COLO668 (cell line): ENCODE measurements around the gene PPP4R1.

Source experiments
- DNase-seq: peaks from one replicate; lab custom pipeline; 2025; ENCODE audit not compliant: unreplicated experiment; lab: John Stamatoyannopoulos, UW

The PPP4R1 gene

DNA sequence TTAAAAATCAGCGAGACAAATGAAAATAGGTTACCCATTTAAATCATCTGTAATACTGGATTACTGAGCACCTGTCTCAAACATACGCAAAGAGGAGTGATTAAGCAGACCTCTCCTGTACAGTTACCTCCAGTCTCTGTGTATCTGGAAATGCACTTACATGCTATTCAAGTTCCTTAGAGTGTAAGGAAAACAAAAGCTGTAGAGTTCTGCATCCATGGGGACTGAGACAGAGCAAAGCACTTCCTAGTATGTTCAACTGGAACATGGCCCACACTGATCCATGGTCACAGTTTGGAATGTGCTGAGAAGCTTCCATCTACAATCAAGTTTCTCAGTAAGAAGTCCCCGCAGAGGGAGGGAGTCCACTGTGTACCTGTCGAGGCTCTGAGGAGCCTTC is 63.9 kb downstream of the PPP4R1 start:
- DNase-seq = no peak

DNA sequence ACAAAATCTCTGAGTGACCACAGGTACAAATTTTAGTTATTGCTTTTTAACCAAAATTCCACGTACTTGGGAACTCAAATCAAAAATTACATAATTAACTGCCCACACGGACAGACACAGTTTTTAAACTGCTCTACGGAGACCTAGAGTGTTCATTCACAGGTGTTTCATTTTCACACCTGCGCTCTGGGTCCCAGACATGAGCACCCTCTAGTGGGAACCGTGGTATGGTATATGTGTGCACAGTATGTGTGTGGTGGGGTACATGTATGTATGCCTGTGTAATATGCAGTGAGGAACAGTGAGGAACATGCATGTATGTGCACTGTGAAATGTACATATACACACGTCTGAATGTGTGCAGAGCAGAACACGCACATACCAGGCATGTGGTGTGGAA is 65.0 kb downstream of the PPP4R1 start:
- DNase-seq = peak; percentile 17

DNA sequence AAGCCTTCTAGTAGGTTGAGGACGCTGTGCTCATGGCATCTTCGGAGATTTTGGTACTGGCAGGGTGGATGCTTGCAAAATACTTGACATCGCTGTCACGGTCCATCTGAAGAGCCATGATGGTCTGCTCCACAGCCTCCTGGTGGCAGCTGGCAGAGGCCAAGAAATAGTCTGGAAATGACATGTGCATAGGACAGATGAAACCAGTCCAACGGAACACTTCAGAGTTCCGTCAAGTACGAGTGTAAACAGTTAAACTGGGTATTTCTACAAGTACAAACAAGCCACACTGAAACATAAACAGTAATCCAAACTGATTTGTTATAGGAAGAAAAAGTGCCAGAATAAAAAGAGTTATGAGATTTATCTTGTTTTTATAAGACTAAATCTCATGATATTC is 66.6 kb downstream of the PPP4R1 start:
- DNase-seq = peak; percentile 54

DNA sequence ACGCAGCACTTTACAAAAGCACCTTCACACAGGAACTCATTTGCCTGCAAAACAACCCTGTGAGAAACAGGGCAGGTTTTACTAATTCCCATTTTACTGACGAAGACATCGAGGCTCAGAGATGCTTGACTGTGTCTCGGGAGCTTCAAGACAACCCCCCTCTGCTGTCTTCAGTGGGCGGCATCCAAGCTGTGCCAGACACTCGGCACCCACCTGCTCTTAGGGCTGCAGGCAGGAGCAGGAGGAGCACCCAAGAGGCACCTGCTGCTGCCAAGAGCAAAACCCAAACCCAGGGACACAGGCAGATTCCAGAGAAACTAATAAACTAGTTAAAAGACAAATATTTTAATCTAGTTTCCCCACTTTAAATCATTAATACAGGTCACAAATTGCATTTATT is 67.9 kb downstream of the PPP4R1 start:
- DNase-seq = no peak

DNA sequence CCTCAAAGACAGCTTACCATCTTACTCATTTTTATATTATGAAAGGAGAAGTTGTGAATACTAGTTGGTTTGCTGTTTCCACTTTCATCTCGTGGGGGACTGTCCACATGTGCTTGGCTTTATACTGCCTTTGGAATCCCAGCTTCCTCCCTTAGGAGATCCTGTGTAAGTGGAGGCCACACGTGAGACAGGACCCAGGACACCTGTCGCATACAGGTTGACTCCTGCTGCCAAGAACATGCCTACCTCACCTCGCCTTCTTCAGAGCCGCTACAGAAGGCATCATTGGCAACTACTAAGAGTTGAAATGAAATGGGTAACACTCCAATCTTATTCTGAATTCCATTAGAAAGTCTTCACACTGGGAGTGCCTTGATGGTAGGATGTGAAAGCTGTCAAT is 69.3 kb downstream of the PPP4R1 start:
- no peak for DNase-seq

DNA sequence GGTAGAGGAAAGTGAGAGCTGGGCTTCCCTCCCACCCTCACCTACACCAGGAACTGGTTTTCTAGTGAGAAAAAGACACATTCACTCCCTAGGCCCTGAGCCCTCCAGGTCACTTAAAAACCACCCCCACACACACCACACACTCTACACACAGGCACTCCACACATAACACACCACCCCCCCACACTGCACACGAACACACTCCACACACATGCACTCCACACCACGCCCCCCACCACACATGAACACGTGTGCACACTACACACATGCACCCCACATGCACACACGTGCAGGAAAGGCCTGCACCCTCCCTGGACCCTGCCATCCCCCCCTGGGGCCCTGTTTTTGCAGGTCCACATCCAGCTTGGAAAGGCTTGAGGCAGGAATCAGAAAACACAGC is 71.4 kb downstream of the PPP4R1 start:
- no peak for DNase-seq

DNA sequence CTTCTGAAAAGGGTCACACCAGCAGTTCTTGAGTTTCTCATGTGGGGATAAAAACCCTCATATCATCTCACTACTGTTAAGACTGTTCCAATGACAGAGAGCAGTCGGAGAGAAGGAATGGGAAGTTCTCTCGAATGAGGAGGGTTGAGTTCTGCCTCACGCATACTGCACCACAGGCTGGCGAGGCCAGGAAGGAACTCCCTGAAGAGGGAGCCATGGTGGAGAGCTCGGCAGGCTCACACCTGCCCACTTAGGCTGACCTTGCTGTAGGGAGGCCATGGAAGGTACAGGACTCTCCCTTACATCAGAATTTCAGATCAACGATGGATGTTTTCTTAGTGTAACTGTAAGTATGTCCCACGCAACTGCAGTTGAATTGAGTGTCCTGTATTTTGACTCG is 74.4 kb downstream of the PPP4R1 start:
- DNase-seq = no peak

DNA sequence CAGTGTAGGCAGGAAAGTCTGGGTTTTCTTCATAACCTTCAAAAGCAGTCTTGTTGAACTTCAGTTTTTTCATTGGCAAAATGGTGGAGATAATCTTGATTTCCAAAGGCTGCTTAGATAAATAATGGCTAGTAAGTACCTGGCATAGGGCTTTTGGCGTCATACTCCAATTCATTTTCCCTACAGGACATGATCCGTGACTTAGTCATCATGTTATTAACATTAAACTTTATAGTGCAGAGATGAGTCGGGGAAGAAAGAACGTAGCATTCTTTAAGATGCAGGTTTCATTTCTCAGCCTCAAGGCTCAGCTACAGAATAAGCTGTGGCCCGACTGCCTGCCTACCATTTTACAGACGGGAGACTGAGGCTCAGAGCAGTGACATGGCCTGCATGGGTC is 75.1 kb downstream of the PPP4R1 start:
- no peak for DNase-seq

DNA sequence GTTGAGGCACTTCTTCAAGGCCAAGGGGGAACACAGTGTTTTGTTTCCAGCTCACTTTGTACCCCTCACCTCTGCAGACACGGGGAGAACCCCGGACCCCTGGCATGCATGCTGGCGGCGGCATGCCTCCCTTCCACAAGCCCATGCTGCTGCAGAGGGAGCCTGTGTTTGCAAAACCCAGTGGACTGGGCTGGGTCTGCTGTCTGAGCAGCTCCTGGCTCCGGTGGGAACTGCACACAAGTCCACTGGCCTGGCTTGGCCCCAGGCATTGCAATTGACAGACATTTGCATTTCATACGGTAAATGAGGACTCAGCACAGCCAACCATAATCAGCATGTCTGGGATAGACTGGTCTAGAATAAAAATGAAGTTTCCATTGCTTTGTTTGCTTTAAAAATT is 76.7 kb downstream of the PPP4R1 start:
- DNase-seq = no peak

DNA sequence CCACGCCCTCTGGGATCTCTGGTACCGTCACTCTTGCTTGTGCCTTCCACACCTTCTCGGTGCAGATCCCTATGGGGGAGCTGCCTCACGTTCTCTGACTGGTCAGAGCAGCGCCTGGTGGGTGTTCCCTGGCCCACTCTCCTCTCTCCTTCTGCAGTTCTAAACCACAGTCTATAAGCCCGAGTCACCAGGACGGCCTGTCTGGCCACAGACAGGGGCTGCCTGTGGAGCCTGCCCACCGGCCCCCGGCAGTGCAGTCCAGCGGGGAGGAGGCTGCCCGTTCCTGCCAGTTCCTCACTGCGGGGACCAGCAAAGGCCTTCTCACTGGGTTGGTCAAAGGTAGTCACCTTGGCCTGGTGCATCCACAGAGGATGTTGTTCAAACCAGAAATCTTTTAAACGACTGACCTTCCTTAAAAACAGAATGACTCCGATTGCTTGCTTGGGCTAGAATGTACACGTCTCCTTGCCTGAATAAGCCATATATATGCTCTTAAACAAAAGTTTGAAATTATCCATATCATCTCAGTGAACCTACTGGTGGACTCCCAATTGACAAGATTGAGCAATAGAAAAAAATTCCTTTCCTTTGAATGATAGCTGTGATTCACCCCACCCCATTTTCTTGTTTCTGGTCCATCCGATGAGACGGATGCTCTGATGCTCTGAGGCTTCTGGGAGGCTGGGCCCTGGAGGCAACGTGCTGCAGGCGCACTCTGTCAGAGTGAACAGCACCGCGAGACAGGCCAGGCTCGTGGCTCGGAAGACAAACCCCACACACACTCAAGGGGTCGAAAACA is 77.8 kb downstream of the PPP4R1 start:
- DNase-seq = no peak

DNA sequence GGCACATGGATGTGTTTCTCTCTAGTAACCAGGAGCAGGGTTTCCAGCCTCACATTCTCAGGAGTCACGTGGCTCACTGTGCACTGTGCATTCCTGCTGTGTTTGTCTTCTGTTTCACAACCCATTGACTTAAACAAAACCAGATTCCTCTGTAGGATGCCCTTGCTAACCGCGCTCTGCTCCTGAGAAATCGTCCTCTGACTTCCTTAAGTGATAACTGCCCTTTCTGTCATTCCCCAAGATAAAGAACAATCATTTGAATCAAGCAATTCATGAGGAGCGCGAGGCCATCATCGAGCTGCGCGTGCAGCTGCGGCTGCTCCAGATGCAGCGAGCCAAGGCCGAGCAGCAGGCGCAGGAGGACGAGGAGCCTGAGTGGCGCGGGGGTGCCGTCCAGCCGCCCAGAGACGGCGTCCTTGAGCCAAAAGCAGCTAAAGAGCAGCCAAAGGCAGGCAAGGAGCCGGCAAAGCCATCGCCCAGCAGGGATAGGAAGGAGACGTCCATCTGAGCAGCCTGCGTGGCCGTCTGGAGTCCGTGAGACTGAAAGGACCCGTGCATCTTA is 78.8 kb downstream of the PPP4R1 start:
- DNase-seq = no peak

DNA sequence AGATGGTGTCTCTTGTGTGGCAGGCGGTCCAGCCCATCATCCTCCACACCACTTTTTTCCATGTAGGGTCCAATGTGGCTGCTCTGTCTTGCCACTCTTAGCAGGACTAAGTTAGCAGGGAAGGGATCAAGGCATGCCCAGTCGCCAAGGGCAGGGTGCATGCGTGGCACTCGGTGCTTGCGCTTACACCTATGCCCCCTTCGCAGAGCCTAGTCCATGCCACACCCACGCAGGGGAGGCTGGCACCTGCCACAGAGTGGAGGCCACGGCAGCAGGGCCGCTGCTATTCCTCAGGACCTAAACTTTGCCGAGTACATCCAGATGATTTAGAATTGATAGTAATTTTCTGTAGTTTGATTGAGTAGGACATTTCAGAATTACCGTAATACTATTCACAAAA is 79.5 kb downstream of the PPP4R1 start:
- DNase-seq = no peak

DNA sequence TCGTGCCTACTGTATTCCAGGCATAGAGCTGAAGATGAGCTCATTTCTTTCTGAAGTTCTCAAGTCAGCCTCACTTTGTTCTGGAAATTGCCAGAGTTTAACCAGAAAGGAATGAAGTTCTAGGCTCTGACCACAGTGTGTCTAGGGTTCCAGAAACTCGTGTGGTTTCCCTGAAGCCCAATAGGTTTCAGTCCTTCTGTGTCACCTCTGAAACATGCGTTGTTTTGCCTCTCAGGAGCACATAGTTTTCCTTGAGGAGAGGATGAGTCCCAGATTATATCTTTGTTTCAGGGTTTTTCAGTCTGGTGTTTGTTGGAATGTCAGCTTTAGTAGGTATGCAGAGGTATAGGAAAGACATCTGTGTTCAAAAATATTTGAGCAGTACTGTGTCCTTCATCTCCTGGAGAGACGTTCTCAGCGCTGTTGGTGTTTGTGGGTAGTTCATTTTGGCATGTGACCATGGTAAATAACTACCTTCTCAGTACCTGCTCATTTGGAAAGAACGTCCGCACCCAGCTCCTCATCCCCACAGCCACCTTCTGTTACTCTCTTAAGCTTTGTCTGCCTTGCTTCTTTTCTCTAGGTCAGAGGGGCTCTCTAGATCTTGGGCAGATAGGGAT is 82.5 kb downstream of the PPP4R1 start:
- DNase-seq = no peak

DNA sequence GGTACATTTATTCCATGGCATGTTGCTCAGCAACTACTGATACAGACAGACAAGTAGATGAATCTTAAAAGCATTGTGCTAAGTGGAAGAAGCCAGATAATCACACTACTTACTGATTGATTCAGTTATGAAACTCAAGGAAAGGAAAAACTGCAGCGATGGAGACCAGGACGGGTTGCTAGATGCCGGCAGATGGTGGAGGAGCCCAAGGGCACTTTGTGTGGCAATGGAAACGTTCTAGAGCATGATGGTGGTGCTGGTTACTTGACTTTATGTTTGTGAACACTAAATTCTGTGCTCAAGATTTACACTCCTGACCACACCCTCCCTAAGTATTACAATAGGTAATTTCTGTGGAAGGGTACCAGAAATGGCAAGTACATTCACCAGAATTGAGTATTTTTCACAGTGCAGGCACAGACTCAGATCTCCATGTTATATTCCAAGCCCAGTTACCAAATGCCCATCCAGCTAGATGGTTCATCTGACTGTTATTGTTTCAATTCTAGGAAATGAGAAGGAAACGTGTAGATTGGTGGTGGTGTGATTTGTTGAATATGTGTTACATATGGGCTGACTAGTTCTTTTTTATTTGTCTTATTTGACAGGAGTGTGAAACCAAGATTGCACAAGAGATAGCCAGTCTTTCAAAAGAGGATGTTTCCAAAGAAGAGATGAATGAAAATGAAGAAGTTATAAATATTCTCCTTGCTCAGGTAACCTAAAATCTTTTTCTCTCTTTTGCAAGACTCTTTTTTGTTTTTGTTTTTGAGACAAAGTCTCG is 83.9 kb downstream of the PPP4R1 start:
- DNase-seq = no peak

DNA sequence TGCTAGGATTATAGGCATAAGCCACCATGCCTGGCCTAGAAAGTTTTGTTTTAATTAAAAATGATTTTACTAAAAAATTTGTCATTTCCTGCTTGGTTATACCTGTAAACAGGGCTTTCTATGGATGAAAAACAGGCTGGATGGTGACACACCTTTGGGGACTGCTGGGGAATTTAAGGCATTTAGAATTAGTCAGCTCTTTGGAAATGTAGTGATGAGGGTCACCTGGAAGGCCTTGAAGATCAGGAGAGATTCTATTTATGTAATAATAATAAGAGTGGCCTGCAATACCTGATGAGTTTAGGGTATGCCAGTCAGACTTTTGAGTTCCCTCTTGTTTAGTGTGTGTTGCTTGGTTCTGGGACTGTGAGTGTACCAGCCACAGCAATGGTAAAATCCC is 87.9 kb downstream of the PPP4R1 start:
- DNase-seq = no peak

DNA sequence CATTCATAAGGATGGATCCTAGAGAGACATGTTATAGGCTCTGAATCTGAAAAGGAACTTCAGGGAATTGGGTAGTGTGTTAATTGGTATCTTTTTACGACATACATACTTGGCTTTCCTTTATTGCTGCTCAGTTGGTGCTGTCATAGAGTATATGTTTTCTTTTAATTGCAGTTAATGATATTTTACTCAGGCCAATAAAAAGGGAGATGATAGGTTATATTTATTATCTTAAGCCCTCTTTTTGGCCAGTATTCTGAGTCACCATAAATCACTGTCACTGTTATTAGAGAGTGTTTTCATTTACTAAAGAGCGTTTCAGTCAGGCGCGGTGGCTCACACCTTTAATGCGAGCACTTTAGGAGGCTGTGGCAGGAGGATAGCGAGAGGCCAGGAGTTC is 91.4 kb downstream of the PPP4R1 start:
- no peak for DNase-seq

DNA sequence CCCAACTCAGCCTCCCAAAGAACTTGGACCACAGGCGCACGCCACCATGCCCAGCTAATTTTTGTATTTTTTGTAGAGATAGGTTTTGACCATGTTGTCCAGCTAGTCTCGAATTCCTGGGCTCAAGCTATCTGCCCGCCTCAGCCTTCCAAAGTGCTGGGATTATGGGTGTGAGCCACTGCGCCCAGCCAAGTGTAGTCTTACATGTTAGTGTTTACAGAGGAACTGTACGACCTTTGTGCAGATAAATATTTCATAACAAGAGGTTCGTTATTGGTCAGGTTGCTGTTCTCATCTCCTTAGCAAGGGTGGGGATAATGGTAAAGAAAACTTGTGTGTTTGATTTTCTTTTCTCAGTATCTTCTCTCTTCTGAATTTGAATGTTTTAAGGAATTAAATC is 92.6 kb downstream of the PPP4R1 start:
- no peak for DNase-seq

DNA sequence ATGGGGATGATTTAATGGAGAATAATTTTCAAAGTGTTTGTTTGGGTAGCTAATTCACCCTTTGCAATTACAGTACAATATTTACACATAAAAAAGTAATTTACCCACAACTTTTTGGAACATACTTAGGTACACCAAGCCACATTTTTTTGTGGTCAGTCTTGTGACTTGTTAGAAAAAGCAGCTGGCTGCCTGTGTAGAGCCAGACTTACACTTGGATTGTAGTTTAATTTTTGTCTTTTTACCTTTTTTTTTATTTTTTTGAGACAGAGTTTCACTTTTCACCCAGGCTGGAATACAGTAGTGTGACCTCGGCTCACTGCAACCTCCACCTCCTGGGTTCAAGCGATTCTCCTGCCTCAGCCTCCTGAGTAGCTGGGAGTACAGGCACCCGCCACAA is 93.7 kb downstream of the PPP4R1 start:
- no peak for DNase-seq

DNA sequence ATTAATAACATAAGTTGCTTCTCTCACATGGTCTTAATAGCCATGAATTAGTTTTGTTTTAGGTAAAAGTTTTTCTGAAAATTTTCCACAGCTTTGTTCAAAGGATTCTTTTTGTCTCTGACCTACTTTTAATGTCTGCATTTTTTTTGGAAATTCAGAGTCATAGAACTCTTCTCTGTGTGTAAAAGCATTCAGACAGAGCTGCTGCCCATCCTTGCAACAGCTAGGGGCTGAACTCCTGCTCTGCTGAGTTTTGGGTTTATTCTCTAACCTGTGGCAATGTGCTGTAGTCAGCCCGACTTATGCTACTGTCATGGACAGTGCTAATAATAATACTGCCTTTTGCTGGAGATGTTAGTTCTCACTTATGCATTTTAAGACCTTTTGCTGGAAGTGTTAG is 95.0 kb downstream of the PPP4R1 start:
- DNase-seq = no peak

DNA sequence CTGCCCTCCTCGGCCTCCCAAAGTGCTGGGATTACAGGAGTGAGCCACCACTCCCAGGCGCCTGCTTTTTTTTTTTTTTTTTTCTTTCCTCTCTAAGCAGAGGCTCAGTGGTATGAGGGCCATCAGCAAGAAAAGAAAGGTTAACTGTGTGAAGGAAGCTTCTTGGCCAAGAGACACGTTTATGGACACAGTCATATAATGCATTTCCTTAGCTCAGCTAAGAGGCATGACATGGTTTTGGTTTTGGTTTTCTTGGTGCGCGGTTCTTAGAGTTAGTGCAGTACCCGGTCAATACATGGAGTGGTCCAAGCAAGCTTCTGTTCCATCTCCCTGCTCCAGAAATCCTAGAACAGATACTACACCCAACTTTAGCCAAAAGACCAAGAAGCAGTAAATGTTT is 96.5 kb downstream of the PPP4R1 start:
- no peak for DNase-seq

DNA sequence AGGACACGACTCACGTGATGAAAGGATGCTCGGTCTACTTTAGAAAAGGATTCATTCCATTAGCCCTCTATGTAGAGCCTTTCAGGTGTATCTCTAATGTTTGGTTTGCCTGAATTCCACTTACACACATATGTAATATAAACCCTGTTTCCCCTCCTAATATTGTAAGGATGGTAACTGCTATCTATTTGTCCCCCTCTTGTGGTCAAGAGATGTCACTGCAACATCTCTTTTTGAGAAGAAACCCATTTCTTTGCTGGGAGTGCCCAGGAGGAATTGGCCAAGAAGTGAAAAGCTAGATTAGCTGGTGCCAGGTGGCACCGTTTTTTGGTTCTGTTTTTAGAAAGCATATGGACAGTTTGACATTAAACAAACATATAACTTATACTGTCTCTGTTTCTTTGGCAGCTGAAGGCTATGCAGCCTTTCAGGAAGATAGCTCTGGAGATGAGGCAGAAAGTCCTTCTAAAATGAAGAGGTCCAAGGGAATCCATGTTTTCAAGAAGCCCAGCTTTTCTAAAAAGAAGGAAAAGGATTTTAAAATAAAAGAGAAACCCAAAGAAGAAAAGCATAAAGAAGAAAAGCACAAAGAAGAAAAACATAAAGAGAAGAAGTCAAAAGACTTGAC is 97.8 kb downstream of the PPP4R1 start:
- no peak for DNase-seq
